KG1 (cell line): ENCODE results near the gene SEMA5A.

Experiments
- DNase-seq: peaks from one replicate; lab custom pipeline; 2025; lab: John Stamatoyannopoulos, UW

The SEMA5A gene

DNA sequence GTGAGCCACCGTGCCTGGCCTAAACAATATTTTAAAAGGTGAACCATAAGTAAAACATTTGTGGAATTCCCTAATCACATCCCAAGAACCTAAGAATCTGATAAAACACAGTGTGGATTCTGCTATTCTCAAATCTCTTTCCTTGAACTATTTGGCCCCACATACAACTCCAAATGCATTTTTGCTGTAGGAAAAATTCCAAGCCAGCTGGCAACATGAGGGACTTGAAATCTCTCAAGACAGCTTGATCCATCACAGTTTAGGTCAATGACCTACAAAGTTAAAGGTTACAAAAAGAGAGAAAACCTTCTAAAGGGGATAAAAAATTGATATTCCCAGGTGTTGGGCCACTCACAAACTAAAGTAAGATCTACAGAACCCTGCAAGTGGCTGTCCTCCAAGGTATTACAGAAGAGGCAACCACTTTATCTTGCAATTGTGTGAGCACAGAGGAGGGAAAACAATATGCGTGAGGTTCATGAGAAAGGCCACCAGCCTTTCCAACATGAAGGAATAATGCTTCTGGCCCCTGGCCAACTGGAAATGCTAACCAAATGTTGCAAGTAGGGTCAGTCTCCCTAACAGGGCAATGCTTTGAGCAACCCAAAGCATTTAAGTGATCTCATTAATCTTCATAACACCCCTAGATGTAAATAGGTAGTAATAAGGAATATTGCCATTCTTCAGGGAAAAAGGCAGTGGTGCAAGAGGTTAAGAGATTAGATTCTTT is 221.4 kb downstream of the SEMA5A start:
- DNase-seq = no peak

DNA sequence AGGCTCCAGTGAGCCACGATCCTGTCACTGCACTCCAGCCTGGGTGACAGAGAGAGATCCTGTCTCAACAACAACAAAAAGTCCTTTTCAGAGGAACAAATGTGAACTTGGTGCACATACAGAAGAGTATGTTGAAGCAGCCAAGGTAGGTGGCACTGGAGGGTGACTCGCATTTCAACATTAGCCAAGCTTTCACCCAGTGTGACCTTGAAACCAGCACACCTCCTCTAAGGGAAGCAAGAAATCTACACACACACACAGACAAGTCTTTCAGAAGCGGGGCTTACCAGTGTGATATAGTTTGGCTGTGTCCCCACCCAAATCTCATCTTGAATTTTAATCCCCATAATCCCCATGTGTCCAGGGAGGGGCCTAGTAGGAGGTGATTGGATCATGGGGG is 225.2 kb downstream of the SEMA5A start:
- no peak for DNase-seq

DNA sequence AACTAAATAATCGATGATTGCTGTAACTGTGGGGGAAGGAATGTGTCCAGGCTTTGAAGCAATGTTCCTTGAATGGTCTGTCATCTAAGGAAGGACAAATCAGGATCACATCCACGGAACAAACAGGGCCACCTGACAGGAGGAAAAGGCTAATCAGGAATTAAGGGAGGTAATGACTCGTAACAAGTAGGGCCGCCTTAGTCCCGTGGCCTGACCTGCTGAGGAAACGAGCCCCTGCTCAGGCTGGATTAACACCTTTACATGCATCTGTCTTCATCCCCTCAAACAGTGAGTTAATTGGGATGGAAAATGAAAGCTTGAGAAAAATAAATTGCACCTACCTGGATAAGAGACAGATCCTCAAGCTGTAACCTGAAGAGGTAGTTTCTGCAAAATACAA is 227.8 kb downstream of the SEMA5A start:
- DNase-seq = no peak

DNA sequence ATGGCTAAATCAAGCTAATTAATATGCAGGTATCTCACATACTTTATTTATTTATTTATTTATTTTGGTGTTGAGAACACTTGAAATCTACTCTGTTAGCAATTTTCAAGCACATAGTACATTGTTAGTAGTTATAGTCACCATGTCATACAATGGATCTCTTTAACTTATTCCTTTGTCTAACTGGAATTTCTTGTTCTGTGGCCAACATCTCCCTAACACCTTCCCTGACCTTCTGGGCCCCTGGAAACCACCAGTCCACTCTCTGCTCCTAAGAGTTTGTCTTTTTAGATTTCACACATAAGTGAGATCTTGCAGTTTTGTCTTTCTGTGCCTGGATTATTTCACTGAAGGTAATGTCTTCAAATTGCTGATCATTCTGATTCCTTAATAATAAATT is 229.1 kb downstream of the SEMA5A start:
- no peak for DNase-seq

DNA sequence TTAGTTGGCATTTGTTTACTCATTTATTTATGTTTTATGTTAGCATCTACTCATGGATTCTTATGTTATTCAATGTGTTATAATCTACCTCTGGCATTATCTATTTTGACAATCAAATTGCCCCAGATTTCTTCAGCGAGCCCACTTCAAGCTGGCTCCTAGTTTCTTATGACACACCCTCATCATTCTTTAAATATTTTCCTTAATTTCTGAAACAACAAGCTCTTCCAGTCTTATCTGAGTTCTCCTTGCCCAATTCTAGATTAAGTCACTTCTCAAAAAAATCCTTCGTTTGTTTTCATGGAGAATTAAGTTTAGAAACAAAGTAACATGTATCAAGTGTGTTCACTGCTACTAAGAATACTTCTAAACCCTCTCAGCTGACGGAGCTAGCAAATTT is 229.8 kb downstream of the SEMA5A start:
- no peak for DNase-seq

DNA sequence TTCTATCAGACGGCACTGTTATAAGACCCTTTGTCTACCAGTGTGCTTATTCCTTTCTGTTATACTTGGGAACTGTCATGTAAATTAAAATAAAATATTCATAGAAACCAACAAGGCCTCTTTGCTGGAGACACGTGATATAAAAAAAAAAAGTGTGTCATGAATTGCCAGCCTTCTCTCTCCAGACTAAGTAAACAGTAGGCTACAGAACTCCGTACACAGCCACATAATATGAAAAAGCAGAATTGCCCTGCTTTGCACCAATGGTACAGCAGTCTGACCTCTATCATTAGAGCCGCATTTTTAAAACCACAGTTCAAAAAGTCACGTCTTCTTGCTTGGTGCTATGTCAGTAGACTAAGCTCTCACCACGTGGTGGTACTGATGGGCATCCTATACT is 231.3 kb downstream of the SEMA5A start:
- DNase-seq = no peak

DNA sequence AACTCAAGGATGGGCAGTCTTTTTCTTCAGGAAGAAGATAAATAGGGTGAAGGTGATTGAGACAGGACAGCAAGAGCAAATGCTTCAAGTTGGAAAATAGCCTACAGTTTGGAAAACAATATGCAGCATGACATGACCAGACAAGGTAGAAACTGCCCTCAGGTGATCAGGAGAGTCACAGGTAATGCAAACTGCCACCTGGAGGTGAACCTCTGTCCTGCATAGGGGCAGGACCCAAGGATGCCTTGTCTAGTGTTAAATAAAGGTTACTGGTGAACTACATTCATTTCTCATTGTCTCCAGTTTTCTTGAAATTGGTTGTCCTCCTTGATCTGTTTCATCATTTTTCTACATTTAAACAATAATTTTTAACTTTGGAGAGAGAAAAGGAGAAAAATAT is 232.1 kb downstream of the SEMA5A start:
- no peak for DNase-seq

DNA sequence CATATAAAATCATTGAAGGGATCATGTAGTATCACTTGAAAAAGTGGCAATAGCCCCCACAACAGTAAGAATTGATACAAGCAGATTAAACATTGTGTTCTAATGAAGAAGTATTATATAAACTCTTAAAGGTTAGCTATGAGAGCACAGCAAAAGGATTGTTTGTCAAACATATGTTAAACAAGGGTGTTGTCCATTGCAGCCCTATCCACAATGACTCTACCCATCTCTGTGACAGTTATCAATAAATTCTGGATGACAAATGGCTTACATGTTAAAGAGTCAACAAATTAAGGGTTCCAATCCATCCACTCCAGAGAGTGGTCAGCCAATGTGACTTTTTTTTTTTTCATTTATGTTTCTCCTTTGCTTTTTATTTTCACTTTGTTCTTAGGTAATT is 238.7 kb downstream of the SEMA5A start:
- no peak for DNase-seq

DNA sequence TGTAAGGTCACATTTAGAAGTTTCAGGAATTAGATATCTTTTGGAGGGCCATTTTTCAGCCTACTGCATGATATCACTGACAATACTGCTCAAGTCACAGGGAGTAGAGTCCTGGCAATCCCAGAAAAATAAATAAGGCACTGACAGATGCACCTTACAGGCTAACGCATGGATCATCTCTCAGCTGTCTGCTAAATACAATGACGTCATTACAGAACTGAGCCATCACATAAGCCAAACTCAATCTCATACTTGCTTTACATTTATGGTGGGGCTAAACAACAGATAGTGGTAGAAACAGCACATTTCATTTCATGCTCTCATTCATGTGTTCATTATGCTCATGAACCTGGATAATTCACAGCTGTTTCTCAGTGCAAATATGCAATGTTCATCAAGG is 243.7 kb downstream of the SEMA5A start:
- DNase-seq = no peak

DNA sequence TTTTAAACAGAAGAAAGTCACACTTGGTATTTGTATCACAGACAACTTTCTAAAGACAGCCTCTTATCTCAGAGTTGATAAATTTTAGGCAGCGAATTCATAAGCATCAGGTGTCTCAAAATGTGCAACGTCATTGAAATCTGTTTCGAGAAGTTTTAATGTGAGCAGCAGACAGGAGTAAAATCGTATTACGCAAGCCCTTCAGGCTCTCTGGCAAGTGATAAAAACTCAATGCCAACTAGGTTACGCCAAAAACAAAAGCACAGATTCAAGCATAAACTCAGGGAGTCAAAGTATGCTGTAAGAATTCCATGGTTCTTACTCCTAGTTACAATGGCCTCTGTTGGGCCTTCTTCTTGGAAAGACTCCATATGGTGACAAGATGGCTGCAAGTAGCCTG is 244.7 kb downstream of the SEMA5A start:
- DNase-seq = no peak

DNA sequence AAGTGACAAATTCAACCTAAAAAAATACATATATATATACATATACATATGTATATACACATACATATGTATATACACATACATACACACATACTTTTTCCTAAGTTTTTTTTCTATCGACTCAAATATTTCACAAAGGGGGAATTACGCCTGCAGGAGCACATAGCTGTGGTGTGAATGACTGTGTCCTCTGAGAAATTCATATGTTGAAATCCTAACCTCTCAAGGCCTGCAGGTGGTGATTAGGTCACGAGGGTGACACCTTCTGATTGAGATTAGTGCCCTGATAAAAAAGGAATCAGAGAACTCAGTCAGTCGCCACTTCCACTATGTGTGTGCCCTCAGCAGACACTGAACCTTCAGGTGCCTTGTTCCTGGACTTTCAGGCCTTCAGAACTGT is 248.7 kb downstream of the SEMA5A start:
- no peak for DNase-seq

DNA sequence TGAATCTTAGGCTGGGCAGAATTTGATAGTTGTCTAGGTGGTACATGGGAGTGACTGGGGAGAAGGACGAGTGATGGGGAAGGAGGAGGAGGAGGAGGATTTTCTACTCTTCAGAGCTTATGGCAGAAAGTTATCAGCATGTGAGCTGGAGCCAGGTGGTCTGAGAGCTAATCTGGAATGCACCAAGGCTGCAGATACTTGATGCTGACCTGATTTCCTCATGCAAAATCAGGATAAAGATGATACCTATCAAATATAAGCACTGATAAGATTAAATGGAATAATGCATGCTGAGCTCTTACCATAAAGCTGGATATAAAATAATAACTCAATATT is 250.4 kb downstream of the SEMA5A start:
- DNase-seq = no peak

DNA sequence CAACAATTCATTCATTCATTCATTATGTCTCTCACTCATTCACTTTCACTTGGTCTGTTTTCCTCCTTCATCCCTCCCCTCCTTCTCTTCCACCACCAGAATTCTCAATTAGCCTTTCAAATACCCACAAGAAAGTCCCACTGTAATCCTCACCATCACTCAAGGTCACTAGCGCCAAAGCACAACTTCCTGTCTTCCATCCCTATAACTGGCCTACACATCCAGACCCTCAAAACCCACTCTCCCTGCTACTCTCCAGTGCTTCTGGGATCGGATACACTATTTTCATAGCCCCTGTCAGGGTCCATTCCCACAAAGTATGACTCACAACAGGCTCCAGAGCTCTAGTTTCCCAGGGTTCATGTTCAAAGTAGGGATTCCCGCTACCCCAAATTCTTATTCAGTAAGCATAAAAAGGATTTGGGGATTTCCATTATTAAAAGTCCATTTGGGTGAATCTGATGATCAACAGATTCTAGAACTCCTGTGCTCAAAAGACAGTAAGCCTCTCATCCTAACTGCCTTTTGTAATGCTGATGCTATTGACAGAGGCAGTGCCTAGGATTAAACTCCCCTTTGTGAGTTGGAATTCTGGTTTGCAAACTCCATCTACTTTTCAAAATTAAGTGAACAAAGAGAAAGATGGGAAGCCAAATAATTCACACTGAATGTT is 250.9 kb downstream of the SEMA5A start:
- no peak for DNase-seq

DNA sequence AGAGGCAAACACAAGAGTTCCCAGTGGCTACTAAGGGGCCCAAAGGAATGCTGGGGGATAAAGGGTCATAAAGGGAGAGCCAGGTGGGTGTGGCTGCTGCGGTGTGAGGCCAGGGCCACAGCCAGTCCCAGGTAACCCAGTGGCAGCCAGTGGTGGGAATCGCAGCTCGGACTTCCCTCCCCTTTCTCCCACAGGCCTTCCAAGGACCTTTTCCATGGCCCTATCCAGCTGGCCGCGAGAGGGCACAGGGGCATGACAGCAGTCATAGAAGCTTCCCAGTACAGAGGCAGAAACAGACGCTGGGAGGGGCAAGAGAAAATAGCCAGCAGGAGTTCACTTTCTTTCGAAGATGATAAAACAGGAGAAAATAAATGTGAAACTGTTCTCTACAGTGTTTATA is 257.6 kb downstream of the SEMA5A start:
- no peak for DNase-seq

DNA sequence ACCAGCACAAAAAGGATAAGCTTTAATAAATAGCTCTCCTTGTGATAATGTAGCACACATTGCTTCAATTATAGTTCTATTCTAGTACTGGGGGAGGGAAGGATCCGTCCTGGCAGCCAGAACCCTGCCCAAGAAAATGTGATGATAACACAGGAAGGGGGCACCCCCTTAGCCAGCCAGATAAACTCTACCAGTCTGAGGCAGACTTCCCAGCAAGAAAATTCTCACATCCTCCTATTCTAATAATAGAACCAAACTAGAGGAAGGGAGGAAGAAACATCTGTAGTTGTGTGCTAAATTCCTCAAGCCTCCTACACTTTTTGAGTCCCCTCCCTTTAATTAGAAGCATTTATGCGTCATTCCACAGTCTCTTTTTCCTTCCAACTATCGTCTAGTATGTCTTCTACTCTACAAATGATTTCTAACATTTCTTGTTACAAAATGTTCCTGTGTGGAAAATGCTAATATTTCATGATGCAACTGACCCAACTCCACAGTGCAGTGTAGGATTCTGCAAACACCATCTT is 261.0 kb downstream of the SEMA5A start:
- DNase-seq = no peak

DNA sequence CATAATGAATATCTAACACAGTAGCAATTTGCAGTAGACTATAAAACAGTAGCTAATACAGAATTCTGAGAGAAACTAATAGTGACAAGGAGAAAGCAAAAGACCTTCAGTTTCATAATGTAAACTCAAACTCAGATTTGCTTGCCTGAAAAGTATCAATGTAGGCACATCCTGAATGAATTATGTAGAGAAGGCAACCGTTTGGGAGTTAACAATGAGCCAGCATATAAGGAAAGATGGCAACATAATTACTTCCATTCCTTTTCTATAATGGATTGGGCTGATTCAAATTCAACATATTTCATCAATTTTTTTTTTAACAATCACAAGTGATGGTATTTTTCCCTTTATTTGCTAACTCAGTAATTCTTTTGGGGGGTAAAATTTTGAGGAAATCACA is 261.6 kb downstream of the SEMA5A start:
- DNase-seq = no peak

DNA sequence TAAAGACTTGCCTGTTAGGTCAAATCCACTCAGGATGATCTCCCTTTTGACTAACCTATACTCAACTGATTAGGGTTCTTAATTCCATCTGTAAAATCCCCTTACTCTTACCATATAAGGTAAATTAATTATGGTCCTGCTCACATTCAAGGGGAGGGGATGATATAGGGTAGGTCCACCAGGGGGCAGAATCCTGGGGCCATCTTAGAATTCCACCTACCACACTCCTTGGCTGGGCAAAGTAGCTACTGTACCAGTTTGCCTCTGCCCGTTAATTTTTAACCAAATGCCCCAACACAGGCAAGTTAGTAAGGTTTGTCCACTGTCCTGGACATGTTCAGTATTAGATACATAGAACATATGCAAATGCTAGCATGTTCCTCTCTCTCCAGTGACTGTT is 262.4 kb downstream of the SEMA5A start:
- DNase-seq = no peak

DNA sequence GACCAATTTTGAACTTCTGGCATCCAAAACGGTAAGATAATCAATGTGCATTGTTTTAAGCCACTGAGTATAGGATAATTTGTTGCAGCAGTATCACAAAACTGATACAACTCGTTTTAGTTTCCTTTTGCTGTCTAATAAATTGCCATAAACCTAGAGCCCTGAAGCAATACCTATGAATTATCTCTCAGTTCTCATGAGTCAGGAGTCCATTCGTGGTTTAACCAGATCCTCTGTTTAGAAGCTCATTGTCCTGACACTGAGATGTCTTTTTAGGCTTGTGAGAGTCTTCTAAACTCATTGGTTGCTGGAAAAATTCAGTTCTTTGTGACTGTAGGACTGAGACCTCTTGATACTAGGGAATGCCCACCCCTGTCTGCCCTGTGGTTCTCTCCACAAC is 262.9 kb downstream of the SEMA5A start:
- no peak for DNase-seq

DNA sequence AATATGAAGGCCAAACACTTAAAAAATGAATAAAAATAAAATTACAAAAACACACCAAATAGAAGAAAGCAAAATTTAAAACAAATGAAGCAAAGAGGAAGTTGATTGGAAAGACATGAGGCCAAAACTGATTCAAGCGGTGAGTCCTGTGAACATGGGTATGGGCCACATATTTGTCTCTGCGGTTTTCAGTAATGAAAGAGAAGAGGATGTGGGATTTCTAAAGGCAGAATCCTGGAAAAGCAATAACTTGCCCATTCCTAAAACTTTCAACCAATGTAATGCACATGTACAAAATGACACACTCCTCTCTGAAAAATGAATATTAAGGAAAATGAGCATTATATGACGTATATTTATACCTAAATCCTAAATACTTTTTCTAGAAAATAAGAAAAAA is 263.7 kb downstream of the SEMA5A start:
- DNase-seq = no peak

DNA sequence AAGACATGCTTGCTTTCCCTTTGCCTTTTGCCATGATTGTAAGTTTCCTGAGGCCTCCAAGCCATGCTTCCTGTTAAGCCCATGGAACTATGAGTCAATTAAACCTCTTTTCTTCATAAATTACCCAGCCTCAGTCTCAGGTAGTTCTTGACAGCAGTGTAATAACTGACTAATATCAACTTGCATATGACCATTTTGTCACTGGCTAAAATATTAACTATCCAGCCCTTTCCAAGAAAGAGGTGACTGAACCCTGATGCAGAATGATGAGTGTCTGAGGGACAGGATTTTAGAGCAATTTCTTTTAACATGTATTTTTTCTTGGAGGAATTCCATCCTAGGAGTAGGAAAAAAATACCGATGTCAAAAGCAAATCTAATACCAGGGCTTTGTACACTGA is 266.1 kb downstream of the SEMA5A start:
- no peak for DNase-seq

DNA sequence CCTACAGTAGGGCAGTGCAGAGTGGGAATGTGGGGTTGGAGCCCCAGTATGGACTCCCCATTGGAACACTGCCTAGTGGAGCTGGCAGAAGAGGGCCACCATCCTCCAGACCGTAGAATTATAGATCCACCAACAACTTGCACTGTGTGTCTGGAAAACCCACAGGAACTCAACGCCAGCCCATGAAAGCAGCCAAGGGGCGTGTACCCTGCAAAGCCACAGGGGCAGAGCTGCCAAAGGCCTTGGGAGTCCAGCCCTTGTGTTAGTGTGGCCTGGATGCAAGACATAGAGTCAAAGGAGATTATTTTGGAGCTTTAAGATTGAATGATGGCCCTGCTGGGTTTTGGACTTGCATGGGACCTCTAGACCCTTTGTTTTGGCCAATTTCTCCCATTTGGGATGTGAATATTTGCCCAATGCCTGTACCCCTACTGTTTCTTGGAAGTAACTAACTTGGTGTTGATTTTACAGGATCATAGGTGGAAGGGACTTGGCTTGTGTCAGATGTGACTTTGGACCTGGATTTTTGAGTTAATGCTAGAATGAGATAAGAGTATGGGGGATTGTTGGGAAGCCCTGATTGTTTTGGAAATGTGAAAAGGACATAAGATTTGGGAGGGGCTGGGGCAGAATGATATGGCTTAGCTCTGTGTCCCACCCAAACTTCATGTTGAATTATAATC is 266.8 kb downstream of the SEMA5A start:
- DNase-seq = no peak

DNA sequence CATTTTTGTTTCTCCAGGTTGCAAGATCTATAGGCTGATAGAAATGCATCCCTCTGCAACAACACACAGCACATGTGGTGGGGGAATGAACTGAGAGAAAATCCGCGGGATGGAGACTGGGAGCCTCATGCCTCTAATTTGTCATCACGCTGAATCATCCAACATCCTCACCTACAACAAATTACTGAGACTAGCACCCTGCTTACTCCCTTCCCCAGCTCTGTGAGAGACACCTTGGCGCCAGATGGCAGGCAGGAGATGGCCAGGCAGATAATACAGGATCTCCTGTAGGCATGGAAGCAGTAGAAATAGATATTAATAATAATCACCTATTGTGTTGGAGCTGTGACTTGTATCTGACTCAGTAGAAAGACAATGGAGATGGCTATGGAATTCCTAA is 276.9 kb downstream of the SEMA5A start:
- DNase-seq = no peak

DNA sequence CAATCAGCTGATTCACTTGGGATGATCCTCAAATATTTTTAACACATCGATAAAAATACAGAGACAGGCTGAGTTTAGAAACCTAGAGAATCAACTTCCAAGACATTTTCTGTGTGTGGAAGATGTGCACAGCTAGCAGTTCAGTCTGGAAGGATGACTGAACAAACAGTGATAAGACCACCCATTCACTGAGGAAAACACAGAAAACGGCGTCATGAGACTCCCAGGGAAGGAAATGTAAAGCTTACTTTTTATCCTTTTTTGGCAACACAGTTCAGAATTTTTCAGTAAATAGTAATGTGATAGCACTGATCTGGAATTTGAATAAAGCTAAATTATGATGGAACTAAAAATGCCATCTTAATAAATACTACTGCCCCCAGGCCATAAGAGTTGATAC is 277.6 kb downstream of the SEMA5A start:
- DNase-seq = no peak
